Bronchial epithelial cell (primary cell): ENCODE data around the gene FAM184B. TPM values are rescaled to one million over a fixed set of nuclear protein-coding genes. Genes with fewer than 3 reads are reported as not detected.
A peak's percentile ranks its signal among the peaks of the same experiment; 100 is the strongest.

ENCODE experiments used
- DNase-seq: peaks from one replicate; pipeline ENCODE4 v3.0.0-alpha.2; 2010; ENCODE audit warnings: low read depth
- FAIRE-seq: peaks from 2 replicates; lab custom pipeline; 2011; peaks lifted over from hg19 to GRCh38; lab: Jason Lieb, UNC
- H3K27me3 ChIP-seq: 2 replicates; pipeline ENCODE4 v1.5.1; 2011; ENCODE audit warnings: low read length; ENCODE audit not compliant: control insufficient read depth, insufficient read depth
- H3K36me3 ChIP-seq: 2 replicates; pipeline ENCODE4 v1.5.1; 2011; ENCODE audit warnings: low read length; ENCODE audit not compliant: control insufficient read depth, insufficient read depth
- H3K4me3 ChIP-seq: 2 replicates; pipeline ENCODE4 v1.5.1; 2011; ENCODE audit warnings: mild to moderate bottlenecking, low read depth, low read length, control low read depth
- CTCF ChIP-seq: IDR thresholded peaks from 2 replicates; pipeline ENCODE4 v1.5.1; 2011; ENCODE audit warnings: mild to moderate bottlenecking, moderate library complexity, low read length, control low read depth, inconsistent platforms; ENCODE audit not compliant: insufficient read depth, severe bottlenecking
- total RNA-seq: library from RNA; depleted of rRNA; stranded (reverse); fragments of >200 nt; gene quantifications from 2 replicates; pipeline ENCODE4 v1.2.1, GENCODE V29; 2014

FAM184B gene
- total RNA-seq, 1 donor from 2014 or later: not detected

GRCh38 chr4:17619416-17620105, 161.9 kb downstream of the FAM184B start:
- FAIRE-seq (no peak), DNase-seq (peak; percentile 15)
- Histone ChIP-seq H3K27me3 (no peaks in the 10 kb centered on the region), H3K36me3 (peaks cover 15% of the 10 kb centered on the region), H3K4me3 (no peak overlapping the region)
- TF ChIP-seq CTCF: no peak

GRCh38 chr4:17618926-17619325, 162.5 kb downstream of the FAM184B start:
- TF ChIP-seq CTCF: no peak
- DNase-seq: no peak
- FAIRE-seq: no peak
- no peaks in the 10 kb centered on the region for H3K27me3 ChIP-seq
- no peak overlapping the region for H3K4me3 ChIP-seq
- peaks cover 14% of the 10 kb centered on the region for H3K36me3 ChIP-seq

DNA sequence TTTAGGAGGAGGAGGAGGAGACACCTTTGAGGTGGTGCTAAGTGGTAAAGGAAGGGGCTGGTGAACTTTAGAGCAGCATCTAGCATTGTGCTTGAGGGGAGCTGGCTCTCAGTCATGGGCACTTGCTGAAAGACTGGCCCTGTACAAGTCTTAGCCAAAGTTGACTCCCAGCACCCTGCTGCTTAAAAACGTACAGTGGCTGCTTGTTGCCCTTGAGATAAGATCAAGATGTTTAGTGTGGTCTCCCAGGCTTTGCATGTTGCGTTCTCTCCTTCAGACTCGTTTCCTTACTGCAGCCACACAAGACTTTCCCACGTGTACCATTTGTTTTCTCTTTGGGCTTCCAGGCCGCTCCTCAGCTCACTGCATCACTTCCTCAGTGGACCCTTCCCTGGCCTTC, 165.1 kb downstream of the FAM184B start:
- no peak overlapping the region for H3K4me3 ChIP-seq
- FAIRE-seq (no peak), DNase-seq (no peak)
- peaks cover 6% of the 10 kb centered on the region for H3K36me3 ChIP-seq
- no peaks in the 10 kb centered on the region for H3K27me3 ChIP-seq
- no peak for TF ChIP-seq CTCF

- DNase-seq (peak; percentile 83), FAIRE-seq (no peak)
- Histone ChIP-seq H3K4me3 (peak within 1 kb of the TSS; percentile 88), H3K36me3 (peaks cover 1% of the 10 kb centered on the region), H3K27me3 (no peaks in the 10 kb centered on the region)
- no peak for TF ChIP-seq CTCF
Measured at GRCh38 chr4:17614416-17615299, 166.8 kb downstream of the FAM184B start, which contains the start of gene MED28. MED28 (plus strand) TSS chr4:17614641; CDS start chr4:17614655, 14 bp downstream.

- no peaks in the 10 kb centered on the region for H3K27me3 ChIP-seq
- H3K36me3 ChIP-seq: peaks cover 1% of the 10 kb centered on the region
- DNase-seq (peak; percentile 86), FAIRE-seq (no peak)
- peak overlapping the region; percentile 88 for H3K4me3 ChIP-seq
- TF ChIP-seq CTCF: no peak
Measured at GRCh38 chr4:17613761-17614415, 167.5 kb downstream of the FAM184B start.
